Stimulated activated CD4-positive, alpha-beta T cell treated with anti-CD3 and anti-CD28 coated beads, Interleukin-15, amount 100 ng/mL, for 24 hours (primary cell): ENCODE measurements around the gene TLDC2.
"Not testable (repeated sequence)": the region's sequence is repeated elsewhere in the genome, so short reads cannot be mapped to it uniquely, and the experiment has no call there.

Source experiments
- DNase-seq: peaks from one replicate; pipeline ENCODE4 v3.0.0-alpha.2; 2020

Gene TLDC2

GRCh38 chr20:36916199-36916598, 40.3 kb downstream of the TLDC2 start:
- DNase-seq = no peak

- DNase-seq = no peak
These were observed 41.3 kb downstream of the TLDC2 start for GRCh38 chr20:36917240-36917639.

- peak; percentile 24 for DNase-seq
These were observed 42.0 kb downstream of the TLDC2 start for GRCh38 chr20:36917943-36918342.

DNA sequence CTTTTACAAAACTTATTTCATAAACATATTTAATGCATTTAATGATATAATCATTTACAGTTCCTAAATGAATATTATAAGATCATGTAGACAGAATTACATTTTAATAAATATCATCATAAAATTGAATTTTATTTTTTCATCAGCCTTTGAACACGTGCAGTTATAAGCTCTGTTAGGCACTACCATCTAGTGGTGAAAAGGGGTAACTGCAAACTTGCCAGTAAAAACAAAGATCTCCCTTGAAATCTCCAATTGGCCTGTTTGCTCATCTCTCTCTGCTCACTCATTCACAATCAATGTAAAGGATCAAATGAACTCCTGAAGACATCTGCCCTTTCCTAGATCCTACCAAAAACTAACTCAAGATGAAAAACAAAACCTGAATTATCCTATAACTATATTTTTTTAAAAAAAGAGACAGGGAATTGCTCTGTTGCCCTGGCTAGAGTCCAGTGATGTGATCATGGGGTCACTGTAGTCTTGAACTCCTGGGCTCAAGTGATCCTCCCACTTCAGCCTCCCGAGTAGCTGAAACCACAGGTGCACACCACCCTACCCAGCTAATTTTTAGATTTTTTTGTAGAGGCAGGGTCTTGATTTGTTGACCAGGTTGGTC, 43.9 kb downstream of the TLDC2 start:
- DNase-seq = peak; percentile 18

GRCh38 chr20:36920334-36920730, 44.4 kb downstream of the TLDC2 start:
- DNase-seq = no peak

- no peak for DNase-seq
These were observed 48.5 kb downstream of the TLDC2 start for GRCh38 chr20:36924167-36925045.

- no peak for DNase-seq
These were observed 49.3 kb downstream of the TLDC2 start for GRCh38 chr20:36925234-36925633.

DNA sequence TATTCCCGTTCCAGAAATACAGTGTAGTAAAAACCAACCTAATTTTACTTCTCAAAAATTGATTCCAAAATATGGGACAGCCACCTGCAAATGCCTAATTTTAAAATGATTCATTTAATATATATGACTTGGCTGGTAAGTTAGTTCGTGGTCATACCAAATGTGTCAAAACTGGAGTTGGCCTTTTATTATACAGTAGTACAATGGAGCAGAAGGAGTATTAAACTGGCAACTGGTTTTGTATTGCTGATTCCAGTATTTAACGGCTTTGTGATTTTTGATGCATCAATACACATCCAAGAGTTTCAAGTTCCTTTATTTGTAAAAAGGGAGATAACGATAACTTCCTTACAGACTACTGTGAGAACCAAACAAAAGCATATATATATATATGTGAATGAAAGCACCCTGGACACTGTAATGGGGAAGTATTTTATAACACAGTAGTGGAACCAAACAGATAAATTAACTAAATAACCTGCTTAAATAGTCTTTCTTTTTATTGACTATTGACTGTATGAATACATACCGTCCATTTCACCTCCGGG, 50.8 kb downstream of the TLDC2 start:
- no peak for DNase-seq

GRCh38 chr20:36927704-36928103, 51.8 kb downstream of the TLDC2 start:
- DNase-seq = no peak

DNA sequence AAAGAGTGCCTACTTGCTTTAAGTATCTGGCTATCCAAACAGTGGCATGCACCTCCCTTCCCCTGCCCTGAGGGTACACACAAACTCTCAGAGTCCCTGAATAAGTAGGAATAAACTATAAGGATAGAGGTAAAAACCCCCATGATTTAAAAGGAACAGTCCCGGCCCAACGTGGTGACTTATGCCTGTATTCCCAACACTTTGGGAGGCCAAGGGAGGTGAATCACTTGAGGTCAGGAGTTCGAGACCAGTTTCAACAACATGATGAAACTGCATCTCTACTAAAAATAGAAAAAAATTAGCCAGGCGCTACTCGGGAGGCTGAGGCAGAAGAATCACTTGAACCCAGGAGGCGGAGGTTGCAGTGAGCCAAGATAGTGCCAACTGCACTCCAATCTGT, 53.4 kb downstream of the TLDC2 start:
- no peak for DNase-seq

DNA sequence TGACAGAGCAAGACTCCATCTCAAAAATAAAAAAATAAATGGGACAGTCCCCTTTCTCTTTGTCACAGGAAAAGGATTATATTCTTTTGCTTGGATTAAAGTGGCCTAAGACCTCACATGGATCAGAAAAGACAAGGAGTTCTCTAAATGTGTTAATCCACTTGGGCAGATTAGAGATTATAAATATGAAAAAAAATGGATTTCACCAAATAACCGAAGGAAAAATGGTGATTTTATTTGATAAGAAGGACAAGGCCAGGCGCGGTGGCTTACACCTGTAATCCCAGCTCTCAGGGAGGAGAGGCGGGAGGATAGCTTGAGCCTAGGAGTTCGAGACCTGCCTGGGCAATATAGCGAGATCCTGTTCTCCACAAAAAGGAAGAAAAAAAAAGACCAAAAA, 53.8 kb downstream of the TLDC2 start:
- DNase-seq = no peak

- DNase-seq = not testable (repeated sequence)
These were observed 56.1 kb downstream of the TLDC2 start for GRCh38 chr20:36932067-36932466.

- DNase-seq = no peak
These were observed 56.8 kb downstream of the TLDC2 start for GRCh38 chr20:36932476-36933426.

DNA sequence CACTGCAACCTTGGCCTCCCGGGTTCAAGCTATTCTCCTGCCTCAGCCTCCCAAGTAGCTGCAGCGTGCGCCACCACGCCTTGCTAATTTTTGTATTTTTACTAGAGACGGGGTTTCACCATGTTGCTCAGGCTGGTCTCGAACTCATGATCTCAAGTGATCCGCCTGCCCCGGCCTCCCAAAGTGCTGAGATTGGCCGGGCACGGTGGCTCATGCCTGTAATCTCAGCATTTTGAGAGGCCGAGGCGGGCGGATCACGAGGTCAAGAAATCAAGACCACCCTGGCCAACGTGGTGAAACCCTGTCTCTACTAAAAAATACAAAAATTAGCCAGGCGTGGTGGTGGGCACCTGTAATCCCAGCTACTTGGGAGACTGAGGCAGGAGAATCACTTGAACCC, 57.6 kb downstream of the TLDC2 start:
- DNase-seq = not testable (repeated sequence)

DNA sequence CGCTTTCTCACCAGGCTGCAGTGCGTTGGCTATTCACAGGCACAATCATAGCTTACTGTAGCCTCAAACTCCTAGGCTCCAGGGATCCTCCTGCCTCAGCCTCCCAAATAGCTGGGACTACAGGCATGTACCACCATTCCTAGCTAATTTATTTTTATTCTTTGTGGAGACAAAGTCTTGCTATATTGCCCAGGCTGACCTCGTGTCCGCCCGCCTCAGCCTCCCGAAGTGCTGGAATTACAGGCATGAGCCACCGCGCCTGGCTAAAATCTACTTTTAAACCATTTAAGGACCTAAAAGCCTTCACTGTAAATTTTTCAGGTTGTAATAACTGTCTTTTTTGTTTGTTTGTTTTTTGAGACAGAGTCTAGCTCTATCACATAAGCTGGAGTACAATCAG, 60.4 kb downstream of the TLDC2 start:
- no peak for DNase-seq

DNA sequence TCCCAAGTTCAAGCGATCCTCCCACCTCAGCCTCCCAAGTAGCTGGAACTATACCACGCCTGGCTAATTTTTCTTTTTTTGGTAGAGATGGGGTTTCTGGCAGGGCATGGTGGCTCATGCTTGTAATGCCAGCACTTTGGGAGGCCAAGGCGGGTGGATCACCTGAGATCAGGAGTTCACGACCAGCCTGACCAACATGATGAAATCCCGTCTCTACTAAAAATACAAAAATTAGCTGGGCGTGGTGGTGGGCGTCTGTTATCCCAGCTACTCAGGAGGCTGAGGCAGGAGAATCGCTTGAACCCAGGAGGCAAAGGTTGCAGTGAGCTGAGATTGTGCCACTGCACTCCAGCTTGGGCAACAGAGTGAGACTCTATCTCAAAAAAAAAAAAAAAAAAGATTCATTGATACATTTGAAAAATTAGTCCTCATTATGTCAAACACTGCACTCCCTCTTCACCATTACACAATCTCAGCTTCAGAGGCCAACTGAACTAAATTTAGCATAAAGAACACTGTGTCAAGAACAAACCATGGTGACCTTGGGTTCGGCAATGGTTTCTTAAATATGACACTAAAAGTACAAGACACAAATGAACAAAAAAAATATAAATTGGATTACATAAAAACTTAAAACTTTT, 60.9 kb downstream of the TLDC2 start:
- not testable (repeated sequence) for DNase-seq

- no peak for DNase-seq
These were observed 61.4 kb downstream of the TLDC2 start for GRCh38 chr20:36937402-36937770.

DNA sequence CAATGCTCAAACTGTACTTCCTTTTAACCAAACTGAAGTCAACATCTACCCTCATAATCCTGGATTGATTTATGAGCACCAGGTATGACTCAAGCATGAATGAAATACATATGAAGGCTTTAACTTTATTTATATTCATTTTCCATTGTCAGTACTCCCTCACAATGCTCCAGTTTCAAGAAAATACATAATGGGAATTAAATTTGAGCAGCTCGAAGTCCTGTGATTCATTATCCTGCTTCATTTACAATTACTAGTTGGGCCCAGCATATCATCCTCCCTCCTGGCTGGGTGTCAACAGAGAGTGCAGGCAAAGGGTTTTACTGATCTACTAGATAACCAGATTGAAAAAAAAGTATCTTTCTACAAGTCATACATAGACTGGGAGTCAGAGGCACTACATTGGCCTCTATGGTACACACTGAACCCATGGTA, 65.5 kb downstream of the TLDC2 start:
- DNase-seq = peak; percentile 26
